Activated CD8-positive, alpha-beta memory T cell treated with anti-CD3 and anti-CD28 coated beads for 1 hour (primary cell): ENCODE measurements around the gene ETV7.
"Not testable (repeated sequence)": the region's sequence is repeated elsewhere in the genome, so short reads cannot be mapped to it uniquely, and the experiment has no call there.

Source experiments
- DNase-seq, 2 donors: peaks; one replicate each; pipeline ENCODE4 v3.0.0-alpha.2; 2020; ENCODE audit warnings: low read depth in 1 of 2; ENCODE audit errors: extremely low read depth in 1 of 2

ETV7 gene

DNA sequence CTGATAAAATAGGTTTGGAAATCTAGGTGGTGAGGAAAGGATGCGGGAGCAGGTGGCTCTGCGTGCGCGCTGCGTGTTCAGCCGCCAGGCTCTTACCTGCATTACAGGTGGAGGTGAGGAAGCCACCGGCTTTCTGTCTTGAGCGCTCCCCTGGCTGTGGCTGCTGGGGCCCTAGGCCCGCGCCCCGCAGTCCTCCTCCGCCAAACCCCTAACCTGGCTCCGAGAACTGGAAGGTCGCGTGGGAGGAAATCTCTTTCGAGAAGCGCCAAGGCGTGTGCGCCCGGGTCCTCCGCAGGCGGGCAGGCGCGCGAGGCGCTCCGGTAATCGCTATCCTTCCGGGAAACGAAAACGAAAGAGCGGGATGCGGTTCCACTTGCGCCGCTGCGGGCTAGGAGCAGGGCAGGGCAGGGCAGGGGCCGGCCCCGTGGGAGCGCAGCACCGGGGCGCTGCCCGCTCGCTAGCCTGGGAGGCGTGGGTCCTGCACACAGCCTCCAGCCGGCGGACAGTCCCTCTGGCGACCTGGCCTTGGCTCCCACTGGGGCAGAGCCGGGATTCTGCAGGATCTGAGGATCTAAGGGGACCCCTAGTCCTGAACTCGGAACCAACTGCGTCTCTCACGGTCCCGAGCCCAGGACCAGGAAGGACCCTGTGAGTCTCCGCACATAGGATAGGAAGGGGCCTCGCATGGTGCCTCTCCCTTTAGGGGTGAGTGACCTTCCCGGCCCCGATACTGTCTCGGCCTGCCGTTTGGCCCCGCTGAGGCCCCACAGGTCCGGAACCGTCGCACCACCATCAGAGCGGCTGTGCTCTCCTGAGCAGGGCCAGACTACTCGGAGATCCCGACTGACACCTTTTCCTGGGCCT lies at the start of gene ETV7:
Gene ETV7, minus strand, starts transcription at position 230 of the 864 bp plus-strand sequence. Its CDS starts 128 bp downstream, at position 102.
- DNase-seq, result no peak

DNA sequence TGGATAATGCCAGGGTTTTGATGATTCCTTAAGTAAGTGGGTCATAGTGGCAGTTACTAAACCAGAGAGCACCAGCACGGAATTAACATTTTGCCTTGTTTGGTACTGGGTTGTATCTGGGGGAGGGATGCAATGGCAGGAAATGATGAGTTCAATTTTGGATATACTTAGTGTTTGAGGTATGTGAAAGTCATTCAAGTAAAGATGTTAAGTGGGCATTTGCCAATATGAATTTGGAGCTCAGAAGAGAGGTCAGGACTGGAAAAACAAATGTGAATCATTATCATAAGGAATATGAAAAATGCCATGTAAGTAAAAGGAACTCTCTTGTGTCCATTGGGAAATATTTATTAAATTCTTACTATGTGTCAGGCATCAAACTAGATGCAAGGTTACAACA lies 49.0 kb upstream of the ETV7 start:
- DNase-seq, result no peak

DNA sequence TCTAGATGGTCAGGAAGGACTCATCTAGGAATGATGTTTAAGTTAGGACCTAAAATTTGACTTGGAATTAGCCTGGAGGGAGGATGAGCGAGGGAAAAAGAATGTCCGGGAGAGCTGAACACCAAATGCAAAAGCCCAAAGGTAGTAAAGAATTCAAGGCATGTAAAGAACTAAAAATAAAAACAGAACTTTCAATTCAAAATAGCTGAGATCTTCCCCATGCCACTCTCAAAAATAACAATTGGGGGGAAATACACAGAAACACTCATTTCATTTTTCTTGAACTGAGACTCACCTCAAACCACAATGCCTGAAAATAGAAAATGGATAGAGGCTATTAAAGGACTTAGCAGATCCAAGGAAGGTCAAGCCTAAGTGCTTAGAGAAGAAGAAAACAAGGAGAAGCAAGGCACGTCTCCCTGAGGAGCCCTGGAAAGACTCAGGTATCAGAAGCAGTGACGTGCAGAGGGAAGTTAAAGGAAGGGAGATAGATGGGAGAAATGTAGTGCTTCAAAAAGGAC lies 44.7 kb upstream of the ETV7 start:
- DNase-seq, result no peak

DNA sequence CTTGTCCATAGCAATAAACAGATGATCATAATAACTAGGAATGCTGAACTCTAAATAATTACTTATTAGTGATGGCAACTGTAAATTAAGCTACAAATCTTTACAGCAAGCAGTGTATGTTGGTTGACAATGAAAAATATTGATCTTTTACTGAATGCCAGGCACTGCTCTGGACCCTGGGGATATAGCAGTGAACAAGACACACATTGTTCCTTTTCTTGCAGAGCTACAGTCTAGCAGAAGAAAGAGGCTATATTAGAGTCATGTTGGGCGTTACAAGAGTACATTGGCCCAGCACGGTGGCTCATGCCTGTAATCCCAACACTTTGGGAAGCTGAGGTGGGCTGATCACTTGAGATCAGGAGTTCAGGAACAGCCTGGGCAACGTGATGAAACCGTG lies 43.7 kb upstream of the ETV7 start:
- DNase-seq, result no peak

DNA sequence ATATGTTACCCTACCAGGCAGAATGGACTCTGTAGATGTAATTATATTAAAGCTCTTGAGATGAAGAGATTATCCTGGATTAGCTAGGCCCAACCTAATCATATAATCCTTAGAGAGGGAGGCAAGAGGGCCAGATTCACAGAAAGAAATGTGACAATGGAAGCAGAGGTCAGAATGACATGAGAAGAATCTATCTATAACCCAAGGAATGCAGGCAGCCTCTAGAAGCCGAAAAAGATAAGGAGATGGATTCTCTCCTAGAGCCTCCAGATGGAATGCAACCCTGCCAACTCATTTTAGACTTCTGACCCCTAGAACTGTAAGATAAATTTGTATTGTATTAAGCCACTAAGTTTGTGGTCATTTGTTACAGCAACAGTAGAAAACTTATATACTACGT lies 42.9 kb upstream of the ETV7 start:
- no peak for DNase-seq

DNA sequence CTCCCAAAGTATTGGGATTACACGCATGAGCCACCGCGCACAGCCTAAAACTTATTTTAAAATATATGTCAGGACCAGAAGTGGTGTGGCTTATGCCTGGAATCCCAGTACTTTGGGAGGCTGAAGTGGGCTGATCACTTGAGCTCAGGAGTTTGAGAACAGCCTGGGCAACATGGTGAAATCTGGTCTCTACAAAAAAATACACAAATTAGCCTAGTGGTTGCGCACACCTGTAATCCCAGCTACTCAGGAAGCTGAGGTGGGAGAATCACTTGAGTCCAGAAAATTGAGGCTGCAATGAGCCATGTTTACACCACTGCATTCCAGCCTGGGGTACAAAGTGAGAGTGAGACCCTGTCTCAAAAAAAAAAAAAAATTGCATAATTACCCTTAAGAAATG lies 41.4 kb upstream of the ETV7 start:
- DNase-seq, result no peak

DNA sequence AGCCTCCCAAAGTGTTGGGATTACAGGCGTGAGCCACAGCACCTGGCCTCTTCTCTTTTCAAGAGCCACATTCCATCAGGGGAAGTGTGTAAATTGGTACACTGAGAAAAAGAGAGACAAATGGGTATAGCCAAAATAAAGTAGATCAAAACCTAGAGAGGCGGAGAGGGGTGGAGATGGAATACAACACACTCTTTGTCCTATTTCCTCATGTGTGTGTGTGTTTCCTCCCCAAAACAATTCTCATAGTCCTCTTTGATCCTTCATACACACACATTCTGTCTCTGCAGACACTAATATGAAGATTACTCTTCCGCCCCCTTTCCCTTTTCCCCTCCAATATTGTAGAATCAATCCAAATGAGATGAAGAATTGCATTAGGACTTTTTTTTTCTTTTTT lies 39.2 kb upstream of the ETV7 start:
- DNase-seq, result no peak

DNA sequence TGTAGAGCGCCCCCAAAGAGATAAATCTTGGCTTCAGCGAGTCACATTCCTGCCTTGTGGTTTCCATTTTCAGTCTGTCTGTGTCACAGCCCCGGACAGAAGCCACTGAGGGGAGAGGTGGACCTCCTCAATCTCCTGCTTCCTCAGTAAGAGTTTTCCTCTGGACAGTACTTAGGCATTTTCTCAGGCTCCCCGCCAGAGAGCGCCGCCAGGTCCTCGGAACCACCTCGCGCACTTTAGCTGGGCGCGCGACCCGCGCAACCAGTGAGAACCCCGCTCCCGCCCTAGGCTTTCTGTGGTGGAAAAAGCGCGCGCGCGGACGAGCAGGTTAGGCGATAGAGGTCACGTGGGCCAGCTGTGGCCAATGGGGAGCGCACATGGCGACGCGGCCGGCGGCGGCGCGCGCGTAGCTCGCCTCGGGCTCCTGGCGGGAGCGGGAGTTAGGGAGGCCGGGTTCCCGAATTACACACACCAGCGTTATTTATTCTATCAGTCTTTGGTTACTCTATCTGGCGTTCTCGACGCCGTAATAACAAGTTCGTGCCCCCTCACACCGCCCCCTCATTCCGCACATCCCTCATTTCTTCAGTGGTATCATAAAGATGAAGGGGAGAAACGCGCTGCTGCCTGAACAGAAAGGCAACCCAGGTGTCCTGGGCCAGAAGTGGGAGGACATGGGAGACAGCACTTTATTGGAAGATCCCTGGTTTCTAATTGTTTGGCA lies 35.8 kb upstream of the ETV7 start:
- DNase-seq, result peak; percentile 94 to 98

DNA sequence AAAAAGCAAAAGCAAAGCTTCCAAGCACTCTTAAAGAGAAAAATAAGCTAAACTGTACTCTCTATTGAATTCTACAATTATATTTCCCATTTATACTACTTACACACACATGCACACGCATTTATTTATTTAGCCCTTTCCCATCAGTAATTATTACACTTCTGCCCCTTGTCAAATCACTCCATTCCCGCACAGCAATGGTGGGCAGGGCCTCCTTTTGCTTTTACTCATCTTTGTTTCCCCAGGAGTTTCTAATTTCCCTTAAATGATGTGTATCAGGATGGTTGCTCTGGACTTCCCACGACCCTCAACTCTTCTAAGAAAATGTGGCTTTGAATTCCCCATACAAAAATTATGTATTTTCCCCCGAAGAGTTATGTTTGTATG lies 35.2 kb upstream of the ETV7 start:
- no peak for DNase-seq

DNA sequence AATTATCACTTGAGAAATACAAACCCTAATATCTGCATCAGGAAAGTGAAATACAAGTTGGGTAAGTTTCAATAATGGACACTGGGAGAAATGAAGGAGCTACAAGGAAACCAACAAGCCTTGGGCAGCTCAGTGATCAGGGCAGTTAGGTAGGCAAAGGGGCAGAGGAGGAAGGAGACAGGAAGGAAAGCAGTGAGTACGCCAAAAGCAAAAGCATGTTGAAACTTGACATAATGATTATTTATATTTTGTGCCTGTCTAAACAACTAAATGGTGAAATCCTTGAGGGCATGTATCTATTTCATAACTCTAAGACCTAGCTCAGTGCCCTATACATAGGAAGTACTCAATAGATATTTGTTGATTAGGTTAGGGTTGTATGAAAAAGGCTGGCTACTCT lies 31.8 kb upstream of the ETV7 start:
- no peak for DNase-seq

DNA sequence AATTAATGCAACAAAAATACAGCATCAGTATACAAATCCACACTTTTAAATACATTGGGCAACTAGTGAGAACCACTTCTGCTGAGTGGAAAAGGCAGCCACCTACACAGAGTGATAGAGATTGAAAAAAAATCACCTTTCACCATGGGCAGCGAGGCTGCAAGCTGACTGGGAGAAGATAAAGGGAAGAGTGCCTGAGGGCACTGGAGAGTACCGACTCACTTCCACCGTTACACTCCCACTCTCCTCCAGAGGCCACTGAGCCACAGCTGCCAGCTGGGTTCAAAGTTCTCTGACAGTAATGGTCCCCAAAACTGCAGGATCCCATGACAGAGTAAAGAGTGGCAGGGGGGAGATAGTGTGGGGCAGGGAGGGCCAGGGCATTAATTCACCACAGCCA lies 31.1 kb upstream of the ETV7 start:
- DNase-seq, result no peak

DNA sequence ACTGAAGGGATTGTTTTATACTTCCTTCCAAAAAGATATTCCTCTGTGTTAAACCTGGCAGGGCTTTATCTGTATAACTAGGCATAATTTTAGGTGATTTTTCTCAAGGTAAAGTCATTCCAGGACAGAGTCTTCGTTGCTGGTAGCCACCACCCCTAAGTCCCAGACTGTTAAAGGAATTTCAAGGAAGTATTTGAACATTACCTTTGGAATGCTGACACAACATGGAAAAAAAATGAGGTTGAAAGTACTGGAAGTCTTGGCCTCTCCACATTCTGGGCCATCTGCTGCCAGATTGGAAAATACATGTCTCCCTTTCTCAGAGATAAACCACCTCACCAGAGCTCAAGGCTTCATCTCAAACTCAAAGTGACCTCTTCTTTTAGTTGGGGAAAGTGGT lies 27.0 kb upstream of the ETV7 start:
- DNase-seq, result no peak

DNA sequence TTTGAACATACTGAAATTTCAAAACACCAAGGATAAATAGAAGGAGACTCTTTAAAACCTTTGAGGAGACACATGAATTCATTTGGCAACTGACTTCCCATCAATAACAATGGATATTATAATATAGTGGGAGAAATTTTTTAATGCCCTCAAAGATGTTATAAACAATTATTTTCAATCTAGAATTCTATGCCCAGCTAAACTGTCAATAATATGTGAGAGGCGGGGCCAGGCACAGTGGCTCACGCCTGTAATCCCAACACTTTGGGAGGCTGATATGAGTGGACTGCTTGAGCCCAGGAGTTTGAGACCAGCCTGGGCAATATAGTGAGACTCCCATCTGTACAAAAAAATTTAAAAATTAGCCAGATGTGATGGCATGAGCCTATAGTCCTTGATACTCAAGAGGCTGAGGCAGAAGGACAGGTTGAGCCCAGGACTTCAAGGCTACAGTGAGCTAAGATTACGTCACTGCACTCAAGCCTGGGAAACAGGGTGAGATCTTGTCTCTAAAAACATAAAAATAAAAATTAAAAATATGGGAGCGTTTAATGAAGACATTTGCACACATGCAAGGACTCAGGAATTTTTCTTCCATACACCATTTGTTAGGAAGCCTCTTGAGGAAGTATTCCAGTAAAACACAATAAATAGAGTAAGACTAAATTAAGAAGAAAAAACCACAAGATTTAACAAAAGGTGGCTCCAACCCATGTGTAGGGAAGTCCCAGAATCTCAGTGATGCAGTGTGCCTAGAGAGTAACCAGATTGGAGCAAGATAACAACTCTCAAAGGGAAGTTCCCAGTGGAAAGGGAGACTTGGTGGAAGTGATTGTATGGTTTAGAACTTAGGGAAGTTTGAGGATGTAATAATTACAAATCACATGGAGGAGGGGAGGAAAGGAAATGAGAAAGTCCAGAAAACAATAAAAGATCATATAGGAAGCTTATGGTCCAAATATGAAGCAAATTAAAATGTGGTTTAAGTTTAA lies 26.3 kb upstream of the ETV7 start:
- DNase-seq, result no peak

DNA sequence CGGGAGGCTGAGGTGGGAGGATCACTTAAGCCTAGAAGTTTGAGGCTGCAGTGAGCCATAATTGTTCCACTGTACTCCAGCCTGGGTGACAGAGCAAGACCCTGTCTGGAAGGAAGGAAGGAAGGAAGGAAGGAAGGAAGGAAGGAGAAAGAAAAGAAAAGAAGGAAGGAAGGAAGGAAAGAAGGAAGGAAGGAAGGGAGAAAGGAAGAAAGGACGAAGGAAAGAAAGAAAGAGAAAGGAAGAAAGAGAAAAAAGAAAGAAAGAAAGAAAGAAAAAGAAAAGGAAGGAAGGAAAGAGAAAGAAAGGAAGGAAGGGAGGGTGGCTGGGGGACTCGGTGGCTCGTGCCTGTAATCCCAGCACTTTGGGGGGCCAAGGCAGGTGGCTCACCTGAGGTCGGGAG lies 22.2 kb upstream of the ETV7 start:
- DNase-seq, result not testable (repeated sequence)

DNA sequence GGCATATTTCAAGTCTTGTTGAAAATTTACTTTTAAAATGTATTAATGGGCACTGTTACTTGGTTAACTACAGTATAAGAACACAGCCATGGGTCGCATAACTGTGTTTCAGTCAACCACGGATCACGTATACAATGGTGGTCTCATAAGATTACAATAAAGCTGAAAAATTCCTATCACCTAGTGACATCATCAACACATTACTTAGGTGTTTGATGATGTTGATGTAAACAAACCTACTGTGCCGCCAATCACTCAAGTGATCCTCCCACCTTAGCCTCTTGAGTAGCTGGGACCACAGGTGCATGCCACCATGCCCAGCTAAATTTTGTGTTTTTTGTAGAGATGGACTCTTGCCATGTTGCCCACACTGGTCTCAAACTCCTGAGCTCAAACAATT lies 16.7 kb upstream of the ETV7 start:
- no peak for DNase-seq

DNA sequence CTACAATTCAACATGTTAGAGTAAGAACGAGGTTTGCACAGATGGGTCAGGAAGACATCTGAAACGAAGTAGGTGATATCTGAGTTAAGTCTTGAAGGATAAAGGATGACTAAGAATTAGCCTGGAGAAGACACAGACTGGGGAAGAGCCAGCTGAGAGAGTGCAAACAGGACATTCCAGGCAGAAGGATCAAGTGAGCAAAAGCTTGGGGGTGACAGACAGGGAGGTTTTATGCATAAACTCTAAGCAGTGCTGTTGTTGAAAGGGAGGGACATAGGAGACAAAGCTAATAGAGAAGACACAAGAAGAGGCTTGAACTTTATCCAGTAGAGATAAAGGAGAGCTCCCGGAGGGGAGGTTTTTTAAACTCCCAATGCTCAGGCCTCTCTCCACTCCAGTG lies 15.0 kb upstream of the ETV7 start:
- no peak for DNase-seq

DNA sequence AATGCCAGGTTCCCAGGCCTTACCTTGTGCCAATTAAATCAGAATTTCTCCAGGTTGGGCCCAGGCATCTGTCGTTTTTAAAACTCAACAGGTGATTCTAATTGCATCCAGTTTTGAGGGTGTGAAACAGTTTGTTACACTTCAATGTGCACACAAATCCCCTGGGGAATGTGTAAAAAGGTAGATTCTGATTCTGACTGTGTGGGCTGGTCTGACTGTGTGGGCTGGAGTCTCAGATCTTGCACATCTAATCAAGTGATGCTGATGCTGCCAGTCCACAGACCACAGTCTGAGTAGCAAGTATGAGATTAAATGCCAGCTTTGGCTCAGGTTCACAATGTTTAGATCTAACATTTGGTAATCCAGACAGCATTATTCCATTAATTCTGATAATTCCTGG lies 12.5 kb upstream of the ETV7 start:
- no peak for DNase-seq

DNA sequence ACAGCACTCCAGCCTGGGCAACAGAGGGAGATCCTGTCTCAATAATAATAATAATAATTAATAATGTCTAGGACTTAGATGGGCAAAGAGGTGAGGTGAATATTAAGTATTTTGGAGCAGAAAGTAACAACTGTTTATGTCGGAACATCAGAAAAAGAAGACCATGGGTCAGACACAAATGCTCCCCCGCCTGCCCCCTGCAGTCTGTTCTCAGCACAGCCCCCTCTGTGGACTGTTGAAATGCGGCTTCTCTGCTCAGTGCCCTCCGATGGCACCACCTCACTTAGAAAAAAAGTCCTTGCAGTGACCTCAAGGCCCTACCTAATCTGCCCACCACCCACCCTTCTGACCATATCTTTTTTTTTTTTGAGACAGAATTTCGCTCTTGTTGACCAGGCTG lies 5.2 kb upstream of the ETV7 start:
- no peak for DNase-seq

DNA sequence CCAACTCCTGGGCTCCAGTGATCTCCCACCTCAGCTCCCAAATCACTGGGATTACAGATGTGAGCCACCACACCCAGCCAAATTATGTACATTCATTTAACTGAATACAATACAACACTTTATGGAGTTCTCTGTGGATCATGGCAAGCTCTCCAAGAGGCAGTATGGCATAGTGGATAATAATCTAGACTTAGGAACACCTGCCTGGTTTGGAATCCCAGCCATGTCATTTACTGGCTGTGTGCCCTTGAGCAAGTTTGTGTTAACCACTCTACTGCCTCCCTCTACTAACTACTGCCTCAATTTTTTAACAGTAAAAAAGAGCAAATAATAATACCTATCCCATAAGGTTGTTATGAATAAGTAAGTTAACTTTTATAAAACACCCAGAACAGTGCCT lies 1.9 kb upstream of the ETV7 start:
- no peak for DNase-seq

DNA sequence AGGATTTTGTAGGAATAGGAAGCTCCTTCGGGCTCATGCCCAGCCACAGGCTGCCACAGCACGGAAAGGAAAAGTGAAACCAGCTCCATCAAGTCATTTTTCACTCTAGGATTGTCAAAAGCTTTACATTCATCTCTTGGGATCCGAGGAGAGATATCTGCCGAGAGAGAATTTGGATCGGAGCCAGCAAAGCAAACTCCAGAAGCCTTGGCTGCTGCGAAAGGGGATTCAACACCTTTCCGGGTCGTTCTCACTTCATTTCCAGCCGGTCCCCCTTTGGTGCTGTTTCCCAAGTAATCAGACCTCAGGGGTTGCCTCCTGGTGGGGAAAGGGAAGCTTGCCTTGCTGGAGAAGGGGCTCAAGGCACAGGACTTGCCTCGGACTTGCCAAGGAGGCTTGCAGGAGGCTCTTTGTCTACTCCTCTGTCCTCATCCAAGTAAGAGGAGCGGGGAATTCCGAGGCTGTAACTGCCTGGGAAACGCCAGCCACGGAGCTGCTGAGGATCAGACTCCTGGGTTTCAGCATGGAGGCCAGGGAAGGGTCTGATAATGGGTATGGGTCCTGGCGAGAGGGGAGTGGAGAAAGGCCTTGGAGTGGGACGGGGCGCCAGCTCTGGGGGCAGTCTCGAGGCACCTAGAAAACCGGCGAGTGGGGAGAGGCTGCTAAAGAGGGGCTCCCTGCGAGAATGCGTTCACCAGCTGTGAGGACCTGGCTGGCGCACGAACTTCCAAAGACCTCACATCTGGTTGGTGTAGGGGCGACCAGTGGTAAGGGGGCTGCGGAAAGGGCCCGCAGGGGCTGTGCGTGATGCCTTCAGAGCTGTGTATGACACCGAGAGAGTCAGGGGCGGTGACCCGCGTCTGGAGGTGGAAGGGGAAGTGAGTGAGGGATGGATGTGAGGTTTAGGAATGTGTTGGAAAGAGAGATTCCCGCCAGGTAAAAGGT lies 702 bp downstream of the ETV7 start:
- no peak for DNase-seq
